Nucleus accumbens (tissue), 56 donors: ENCODE results near the gene TPM2.

Source experiments
- DNase-seq, 56 donors: peaks; one replicate each; lab custom pipeline; 2025; lab: John Stamatoyannopoulos, UW

Gene TPM2

GRCh38 chr9:35680331-35681105, 9.2 kb downstream of the TPM2 start:
- DNase-seq = no peak

DNA sequence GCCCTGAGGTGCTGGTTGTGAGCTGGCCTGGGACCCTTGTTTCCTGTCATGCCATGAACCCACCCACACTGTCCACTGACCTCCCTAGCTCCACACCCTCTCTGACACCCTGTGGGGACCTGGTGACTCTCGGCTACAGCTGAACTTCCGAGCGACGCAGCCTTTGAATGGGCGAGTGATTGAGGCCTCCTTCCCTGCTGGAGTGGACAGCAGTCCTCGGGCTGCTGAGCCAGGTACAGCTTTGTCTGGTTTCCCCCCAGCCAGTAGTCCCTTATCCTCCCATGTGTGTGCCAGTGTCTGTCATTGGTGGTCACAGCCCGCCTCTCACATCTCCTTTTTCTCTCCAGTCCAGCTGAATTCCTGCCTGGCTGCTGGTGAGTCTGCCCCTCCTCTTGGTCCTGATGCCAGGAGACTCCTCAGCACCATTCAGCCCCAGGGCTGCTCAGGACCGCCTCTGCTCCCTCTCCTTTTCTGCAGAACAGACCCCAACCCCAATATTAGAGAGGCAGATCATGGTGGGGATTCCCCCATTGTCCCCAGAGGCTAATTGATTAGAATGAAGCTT, 9.9 kb downstream of the TPM2 start:
- no peak for DNase-seq

DNA sequence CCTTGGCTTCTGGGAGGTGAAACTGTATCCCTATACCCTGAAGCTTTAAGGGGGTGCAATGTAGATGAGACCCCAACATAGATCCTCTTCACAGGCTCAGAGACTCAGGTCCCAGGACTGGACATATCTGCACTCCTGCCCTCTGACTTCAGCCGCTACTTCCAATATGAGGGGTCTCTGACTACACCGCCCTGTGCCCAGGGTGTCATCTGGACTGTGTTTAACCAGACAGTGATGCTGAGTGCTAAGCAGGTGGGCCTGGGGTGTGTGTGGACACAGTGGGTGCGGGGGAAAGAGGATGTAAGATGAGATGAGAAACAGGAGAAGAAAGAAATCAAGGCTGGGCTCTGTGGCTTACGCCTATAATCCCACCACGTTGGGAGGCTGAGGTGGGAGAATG, 10.6 kb downstream of the TPM2 start:
- no peak for DNase-seq

- DNase-seq = peak in 9 of 56 donors; percentile 7 to 56 (median 19)
These were observed 13.9 kb downstream of the TPM2 start for GRCh38 chr9:35675732-35676392.

DNA sequence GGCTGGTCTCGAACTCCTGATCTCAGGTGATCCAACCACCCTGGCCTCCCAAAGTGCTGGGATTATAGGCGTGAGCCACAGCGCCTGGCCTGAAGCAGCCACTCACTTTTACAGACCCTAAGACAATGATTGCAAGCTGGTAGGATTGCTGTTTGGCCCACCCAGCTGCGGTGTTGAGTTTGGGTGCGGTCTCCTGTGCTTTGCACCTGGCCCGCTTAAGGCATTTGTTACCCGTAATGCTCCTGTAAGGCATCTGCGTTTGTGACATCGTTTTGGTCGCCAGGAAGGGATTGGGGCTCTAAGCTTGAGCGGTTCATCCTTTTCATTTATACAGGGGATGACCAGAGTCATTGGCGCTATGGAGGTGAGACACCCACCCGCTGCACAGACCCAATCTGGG, 14.5 kb downstream of the TPM2 start:
- DNase-seq = no peak

- no peak for DNase-seq
These were observed 15.7 kb downstream of the TPM2 start for GRCh38 chr9:35674025-35674361.

- peak in 9 of 56 donors; percentile 10 to 38 (median 26) for DNase-seq
These were observed 16.3 kb downstream of the TPM2 start, which contains the start of gene CA9 for GRCh38 chr9:35673132-35674024. TSS of gene CA9 (plus strand) at chr9:35673928. CDS start at chr9:35673960, 32 bp downstream.

DNA sequence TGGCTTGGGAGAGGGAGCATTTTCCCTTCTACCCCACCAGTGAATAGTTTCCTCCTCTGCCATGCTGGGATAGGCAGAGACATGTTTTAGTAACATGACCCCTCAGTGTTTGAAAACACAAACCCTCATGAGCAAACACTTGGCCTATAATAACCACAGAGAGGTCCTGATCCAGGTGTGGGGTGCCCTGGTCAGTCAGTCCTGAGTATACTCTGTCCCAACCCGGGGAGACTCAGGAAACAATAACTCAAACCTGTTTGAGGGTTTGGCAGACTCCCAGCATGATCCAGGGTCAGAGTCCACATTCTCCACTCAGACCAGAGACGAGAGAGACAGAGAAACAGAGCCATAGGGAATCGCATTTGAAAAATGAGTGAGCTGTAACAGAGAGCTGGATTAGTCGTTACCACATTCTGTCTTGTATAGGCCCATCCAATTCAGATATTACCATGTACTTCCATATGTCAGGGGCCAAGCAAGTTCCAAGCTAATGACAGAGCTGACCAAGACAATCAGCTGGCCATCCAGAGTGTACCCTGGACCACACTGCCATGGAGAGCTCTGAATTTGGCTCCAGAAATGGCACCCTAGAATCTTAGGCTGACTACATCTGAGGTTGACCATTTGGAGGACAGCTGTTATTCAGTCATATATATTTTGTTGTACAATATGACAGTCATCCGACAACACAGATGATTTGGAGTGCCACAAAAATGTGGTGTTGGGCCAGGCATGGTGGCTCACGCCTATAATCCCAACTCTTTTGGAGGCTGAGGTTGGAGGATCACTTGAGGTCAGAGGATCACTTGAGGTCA, 20.2 kb downstream of the TPM2 start:
- DNase-seq = no peak

DNA sequence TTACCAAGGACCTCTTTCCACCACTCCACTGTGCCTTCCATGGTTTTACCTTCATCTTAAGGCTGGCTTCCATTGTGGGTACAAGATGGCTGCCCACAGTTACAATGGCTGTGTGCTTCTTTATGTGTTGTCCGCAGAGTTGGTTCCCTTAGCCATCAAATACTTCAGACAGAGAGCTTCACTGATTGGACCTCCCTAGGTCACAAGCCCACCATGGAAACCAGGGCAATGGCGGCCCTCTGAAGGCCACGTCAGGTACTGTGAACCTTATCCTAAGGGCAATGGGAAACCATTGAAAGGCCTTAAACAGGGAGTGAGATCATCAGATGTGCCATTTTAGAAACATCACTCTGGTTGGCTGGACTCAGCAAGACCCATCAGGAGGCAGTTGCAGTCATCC, 21.8 kb downstream of the TPM2 start:
- DNase-seq = no peak

DNA sequence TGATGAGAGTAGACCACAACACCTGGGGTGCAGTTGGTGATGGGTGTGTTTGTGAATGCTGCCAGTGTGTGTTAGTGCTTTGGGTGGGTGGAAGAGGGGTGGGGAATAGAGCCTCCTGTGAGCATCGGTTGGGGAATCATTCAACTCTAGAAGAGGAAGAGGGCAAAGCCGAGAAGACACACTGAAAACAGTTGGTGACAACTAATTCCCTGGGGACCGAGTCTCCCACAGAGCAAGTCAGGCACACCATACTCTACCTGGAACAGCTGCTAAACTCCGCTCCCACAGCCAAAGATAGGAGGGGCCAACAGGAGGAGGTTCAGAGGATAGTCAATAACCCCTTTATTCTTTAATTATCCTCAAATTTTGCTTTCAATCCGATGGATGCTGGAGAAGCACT, 23.2 kb downstream of the TPM2 start:
- DNase-seq = no peak

DNA sequence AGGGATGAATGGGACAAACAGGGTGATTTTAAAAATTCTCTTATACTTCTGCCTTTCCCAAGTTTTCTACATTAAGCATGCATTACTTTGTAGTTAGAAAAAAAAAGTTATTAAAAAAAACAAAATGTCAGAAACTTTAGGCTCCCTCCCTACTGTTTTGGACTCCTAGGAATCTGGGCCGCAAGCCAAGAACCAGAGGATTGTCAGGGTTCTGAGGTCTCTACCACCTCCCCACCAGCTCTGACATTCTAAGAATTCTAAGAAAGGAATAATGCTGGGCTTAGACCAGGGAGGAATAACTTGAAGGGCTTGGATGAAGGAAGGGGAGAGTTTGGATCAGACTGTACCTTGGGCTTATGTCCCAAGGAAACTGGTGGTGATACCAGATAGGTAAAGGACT, 23.7 kb downstream of the TPM2 start:
- DNase-seq = no peak

DNA sequence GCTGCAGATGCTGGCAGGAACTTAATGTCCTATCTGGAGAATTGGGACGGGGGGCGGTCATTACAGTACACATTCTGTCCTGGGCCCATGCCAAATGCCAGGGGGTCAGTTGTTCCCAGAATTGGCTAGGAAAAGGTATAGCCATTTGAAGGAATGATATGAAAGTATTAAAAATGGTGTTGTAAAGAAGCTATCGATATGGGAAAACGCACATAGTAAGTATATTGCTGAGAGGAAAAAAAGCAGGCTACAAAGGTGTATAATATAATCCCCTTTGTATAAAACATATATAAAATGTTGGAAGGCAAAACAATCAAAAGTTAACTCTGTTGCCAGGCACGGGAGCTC, 24.3 kb downstream of the TPM2 start:
- DNase-seq = no peak

DNA sequence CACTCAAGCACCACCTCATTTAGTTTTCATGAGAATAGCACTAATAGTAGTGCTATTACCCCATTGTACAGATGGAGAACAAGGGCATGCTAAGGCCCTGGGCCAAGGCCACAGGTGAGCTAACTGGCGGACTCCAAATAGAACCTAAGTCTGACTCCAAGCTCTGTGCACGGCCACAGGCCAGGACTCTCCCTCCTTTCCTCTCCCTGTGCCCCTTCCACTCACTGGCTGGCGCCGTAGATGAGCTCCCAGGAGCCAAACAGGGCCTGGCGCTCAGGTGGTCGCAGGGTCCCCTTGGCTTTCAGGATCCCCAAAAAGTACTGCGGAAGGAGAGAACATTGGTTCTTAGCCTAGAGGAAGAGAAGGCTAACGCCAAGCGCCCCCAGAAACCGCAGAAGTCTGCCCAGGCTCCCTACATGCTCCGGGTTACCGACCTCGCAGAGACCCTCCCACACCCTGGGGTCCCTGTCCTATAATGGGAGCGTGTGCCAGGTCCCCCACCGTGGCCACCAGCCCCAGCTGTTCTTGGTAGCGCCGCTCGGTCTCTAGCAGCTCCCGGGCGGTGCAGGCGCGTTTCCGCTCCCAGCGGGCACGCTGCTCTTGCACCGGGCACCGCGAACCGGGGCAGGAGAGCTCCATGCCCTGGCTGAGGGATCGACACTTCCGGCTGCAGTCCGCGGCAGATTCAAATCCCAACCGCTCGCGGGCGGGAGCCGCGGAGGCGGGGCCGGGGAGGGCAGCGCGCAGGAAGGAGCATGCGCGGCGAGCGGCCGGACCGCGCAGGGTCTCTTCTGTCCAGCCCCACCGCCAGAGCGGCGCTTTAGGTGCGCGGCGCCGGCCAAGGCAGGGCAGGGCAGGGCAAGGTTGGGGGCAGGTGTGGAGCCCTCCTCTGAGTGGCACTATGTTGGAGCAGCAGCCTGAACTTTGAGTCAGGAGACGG, 24.9 kb downstream of the TPM2 start, which contains the start of gene ARHGEF39:
ARHGEF39 (minus strand) TSS at position 665 of the 940 bp plus-strand sequence; CDS start at position 639, 26 bp downstream.
- peak in 50 of 56 donors; percentile 13 to 78 (median 46) for DNase-seq

GRCh38 chr9:35662437-35662836, 27.3 kb downstream of the TPM2 start:
- no peak for DNase-seq

DNA sequence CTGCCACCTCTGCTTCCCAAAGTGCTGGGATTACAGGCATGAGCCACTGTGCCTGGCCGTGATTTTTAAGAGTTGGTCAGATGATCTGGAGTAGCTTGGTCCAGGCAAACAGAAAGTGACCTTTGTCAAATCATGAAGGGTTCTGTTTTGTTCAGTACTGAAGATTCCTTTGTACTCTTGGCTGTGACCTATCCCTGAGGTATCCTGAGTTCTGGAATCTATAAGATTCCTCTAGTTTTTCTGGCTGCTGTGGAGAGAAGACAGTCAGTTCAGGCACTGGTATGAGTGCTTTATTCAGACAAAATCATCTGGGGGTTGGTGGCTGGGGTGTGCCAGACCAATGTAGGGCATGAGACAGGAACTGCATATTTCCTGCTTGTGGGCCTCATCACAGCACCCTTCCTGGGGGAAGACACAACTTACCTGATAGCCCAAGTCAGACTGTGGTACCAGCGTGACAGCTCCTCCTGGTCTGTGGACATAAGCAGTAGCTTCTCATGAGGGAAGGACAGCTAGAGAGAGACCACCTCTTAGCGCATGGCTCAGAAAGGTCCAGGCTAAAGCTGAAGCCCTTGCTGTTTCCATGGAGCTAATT, 27.9 kb downstream of the TPM2 start:
- DNase-seq = no peak

- peak in 6 of 56 donors; percentile 4 to 26 (median 12) for DNase-seq
These were observed 28.7 kb downstream of the TPM2 start for GRCh38 chr9:35660966-35661415.

GRCh38 chr9:35659340-35659739, 30.4 kb downstream of the TPM2 start:
- no peak for DNase-seq

- peak in 7 of 56 donors; percentile 10 to 39 (median 22) for DNase-seq
These were observed 30.8 kb downstream of the TPM2 start for GRCh38 chr9:35658968-35659220.
